ENCODE data around the gene STARD6. TPM values are rescaled to one million over a fixed set of nuclear protein-coding genes. Genes with fewer than 3 reads are reported as not detected.

Gene STARD6
- total and polyA plus RNA-seq, 4 donors, result not detected

GRCh38 chr18:54351186-54351585 is 6.5 kb downstream of the STARD6 start:
- Histone ChIP-seq H3K27ac (ENCODE audit: low read depth in 1 of 2, low read length in 2 of 2) (no peak overlapping the region), H3K4me3 (ENCODE audit: low read depth in 1 of 3, low read length in 3 of 3) (no peak overlapping the region), H3K36me3 (ENCODE audit: control insufficient read depth in 4 of 4, insufficient read depth in 3 of 4, low read depth in 1 of 4, low read length in 3 of 4) (no peaks in the 10 kb centered on the region), H3K9me3 (ENCODE audit: control insufficient read depth in 4 of 4, low read length in 3 of 4) (no peaks in the 10 kb centered on the region), H3K4me1 (ENCODE audit: control insufficient read depth in 4 of 4, insufficient read depth in 4 of 4, low read length in 3 of 4) (no peaks in the 10 kb centered on the region), H3K27me3 (ENCODE audit: control insufficient read depth in 4 of 4, insufficient read depth in 4 of 4, low read length in 3 of 4) (peaks cover 0 to 10% (median 0%) of the 10 kb centered on the region in 4 donors), H3K9ac (ENCODE audit: low read depth in 1 of 2, low read length in 2 of 2) (no peak overlapping the region)
- no peak for DNase-seq (ENCODE audit: low spot score)
- no peak for TF ChIP-seq TAF1 (conservative IDR thresholded peaks at IDR 0.05)
- TF ChIP-seq, protein P1, sequence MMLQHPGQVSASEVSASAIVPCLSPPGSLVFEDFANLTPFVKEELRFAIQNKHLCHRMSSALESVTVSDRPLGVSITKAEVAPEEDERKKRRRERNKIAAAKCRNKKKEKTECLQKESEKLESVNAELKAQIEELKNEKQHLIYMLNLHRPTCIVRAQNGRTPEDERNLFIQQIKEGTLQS (IDR thresholded peaks at IDR 0.05), result no peak
- 93% methylated on average over 1 of the region's 1 CpG for WGBS

DNA sequence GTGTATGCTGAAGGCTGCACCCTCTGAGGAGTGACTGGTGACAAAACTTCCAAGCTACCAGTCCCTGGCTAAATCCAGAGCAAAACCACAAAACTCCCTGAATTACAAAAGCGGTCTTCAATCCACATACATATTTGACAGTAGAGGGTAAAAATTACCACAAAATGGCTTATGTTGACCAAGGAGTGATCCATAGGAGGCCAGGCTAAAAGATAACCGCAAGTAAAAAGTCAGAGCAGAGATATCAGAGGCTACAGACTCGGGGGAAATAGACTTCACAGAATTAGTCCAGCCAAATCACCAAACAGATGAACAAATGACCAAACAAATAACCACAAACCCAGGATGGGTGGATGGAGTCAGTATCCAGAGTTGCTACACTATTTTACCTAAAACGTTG is 19.4 kb downstream of the STARD6 start:
- peaks cover 0 to 2% (median 0%) of the 10 kb centered on the region in 4 donors for H3K27me3 ChIP-seq (ENCODE audit: control insufficient read depth in 4 of 4, insufficient read depth in 4 of 4, low read length in 3 of 4)
- H3K36me3 ChIP-seq (ENCODE audit: control insufficient read depth in 4 of 4, insufficient read depth in 3 of 4, low read depth in 1 of 4, low read length in 3 of 4), result no peaks in the 10 kb centered on the region
- no peak overlapping the region for H3K9ac ChIP-seq (ENCODE audit: low read depth in 1 of 2, low read length in 2 of 2)
- H3K27ac ChIP-seq (ENCODE audit: low read depth in 1 of 2, low read length in 2 of 2), result no peak overlapping the region
- H3K4me3 ChIP-seq (ENCODE audit: low read depth in 1 of 3, low read length in 3 of 3), result no peak overlapping the region
- TF ChIP-seq RAD21 (IDR thresholded peaks at IDR 0.05), result no peak
- no peak for TF ChIP-seq FOXA2 (IDR thresholded peaks at IDR 0.05)
- TF ChIP-seq MAX (IDR thresholded peaks at IDR 0.05), result no peak
- TF ChIP-seq EGR1 (IDR thresholded peaks at IDR 0.05; ENCODE audit: low read depth in 2 of 2), result no peak
- no peak for TF ChIP-seq FOXA1 (IDR thresholded peaks at IDR 0.05)
- no peak for TF ChIP-seq TAF1 (conservative IDR thresholded peaks at IDR 0.05)
- TF ChIP-seq, protein P2, sequence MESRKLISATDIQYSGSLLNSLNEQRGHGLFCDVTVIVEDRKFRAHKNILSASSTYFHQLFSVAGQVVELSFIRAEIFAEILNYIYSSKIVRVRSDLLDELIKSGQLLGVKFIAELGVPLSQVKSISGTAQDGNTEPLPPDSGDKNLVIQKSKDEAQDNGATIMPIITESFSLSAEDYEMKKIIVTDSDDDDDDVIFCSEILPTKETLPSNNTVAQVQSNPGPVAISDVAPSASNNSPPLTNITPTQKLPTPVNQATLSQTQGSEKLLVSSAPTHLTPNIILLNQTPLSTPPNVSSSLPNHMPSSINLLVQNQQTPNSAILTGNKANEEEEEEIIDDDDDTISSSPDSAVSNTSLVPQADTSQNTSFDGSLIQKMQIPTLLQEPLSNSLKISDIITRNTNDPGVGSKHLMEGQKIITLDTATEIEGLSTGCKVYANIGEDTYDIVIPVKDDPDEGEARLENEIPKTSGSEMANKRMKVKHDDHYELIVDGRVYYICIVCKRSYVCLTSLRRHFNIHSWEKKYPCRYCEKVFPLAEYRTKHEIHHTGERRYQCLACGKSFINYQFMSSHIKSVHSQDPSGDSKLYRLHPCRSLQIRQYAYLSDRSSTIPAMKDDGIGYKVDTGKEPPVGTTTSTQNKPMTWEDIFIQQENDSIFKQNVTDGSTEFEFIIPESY (IDR thresholded peaks at IDR 0.05), result no peak
- TF ChIP-seq GABPA (IDR thresholded peaks at IDR 0.05 in 1 of 2, conservative IDR thresholded peaks at IDR 0.05 in 1 of 2), result no peak
- TF ChIP-seq HNF4G (IDR thresholded peaks at IDR 0.05), result no peak
- TF ChIP-seq, protein P1 (IDR thresholded peaks at IDR 0.05), result no peak
- TF ChIP-seq SP1 (IDR thresholded peaks at IDR 0.05), result no peak
- no peak for TF ChIP-seq YY1 (IDR thresholded peaks at IDR 0.05)
- no peak for TF ChIP-seq JUND (IDR thresholded peaks at IDR 0.05)
- no peak for TF ChIP-seq NR2F2 (IDR thresholded peaks at IDR 0.05)
- TF ChIP-seq RXRA (IDR thresholded peaks at IDR 0.05), result no peak
- TF ChIP-seq, protein P3, sequence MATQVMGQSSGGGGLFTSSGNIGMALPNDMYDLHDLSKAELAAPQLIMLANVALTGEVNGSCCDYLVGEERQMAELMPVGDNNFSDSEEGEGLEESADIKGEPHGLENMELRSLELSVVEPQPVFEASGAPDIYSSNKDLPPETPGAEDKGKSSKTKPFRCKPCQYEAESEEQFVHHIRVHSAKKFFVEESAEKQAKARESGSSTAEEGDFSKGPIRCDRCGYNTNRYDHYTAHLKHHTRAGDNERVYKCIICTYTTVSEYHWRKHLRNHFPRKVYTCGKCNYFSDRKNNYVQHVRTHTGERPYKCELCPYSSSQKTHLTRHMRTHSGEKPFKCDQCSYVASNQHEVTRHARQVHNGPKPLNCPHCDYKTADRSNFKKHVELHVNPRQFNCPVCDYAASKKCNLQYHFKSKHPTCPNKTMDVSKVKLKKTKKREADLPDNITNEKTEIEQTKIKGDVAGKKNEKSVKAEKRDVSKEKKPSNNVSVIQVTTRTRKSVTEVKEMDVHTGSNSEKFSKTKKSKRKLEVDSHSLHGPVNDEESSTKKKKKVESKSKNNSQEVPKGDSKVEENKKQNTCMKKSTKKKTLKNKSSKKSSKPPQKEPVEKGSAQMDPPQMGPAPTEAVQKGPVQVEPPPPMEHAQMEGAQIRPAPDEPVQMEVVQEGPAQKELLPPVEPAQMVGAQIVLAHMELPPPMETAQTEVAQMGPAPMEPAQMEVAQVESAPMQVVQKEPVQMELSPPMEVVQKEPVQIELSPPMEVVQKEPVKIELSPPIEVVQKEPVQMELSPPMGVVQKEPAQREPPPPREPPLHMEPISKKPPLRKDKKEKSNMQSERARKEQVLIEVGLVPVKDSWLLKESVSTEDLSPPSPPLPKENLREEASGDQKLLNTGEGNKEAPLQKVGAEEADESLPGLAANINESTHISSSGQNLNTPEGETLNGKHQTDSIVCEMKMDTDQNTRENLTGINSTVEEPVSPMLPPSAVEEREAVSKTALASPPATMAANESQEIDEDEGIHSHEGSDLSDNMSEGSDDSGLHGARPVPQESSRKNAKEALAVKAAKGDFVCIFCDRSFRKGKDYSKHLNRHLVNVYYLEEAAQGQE (IDR thresholded peaks at IDR 0.05), result no peak
- TF ChIP-seq HNF4A (conservative IDR thresholded peaks at IDR 0.05), result no peak
- TF ChIP-seq, protein P4, sequence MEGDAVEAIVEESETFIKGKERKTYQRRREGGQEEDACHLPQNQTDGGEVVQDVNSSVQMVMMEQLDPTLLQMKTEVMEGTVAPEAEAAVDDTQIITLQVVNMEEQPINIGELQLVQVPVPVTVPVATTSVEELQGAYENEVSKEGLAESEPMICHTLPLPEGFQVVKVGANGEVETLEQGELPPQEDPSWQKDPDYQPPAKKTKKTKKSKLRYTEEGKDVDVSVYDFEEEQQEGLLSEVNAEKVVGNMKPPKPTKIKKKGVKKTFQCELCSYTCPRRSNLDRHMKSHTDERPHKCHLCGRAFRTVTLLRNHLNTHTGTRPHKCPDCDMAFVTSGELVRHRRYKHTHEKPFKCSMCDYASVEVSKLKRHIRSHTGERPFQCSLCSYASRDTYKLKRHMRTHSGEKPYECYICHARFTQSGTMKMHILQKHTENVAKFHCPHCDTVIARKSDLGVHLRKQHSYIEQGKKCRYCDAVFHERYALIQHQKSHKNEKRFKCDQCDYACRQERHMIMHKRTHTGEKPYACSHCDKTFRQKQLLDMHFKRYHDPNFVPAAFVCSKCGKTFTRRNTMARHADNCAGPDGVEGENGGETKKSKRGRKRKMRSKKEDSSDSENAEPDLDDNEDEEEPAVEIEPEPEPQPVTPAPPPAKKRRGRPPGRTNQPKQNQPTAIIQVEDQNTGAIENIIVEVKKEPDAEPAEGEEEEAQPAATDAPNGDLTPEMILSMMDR (IDR thresholded peaks at IDR 0.05; ENCODE audit: low read depth, low read length, missing input control), result no peak
- peaks cover 0 to 3% (median 0%) of the 10 kb centered on the region in 4 donors for H3K9me3 ChIP-seq (ENCODE audit: control insufficient read depth in 4 of 4, low read length in 3 of 4)
- DNase-seq (ENCODE audit: low spot score), result no peak
- H3K4me1 ChIP-seq (ENCODE audit: control insufficient read depth in 4 of 4, insufficient read depth in 4 of 4, low read length in 3 of 4), result no peaks in the 10 kb centered on the region
- 90% methylated on average over 4 of the region's 4 CpGs for WGBS
